HFF-Myc (cell line): ENCODE results near the gene HELZ.

Experiments used
- DNase-seq: peaks from one replicate; pipeline ENCODE4 v3.0.0-alpha.2; 2011; ENCODE audit warnings: low read depth; ENCODE audit errors: extremely low read depth
- H3K4me3 ChIP-seq: replicated peaks from 2 replicates; pipeline ENCODE4 v1.5.1; 2011; ENCODE audit warnings: low read depth, mild to moderate bottlenecking, control low read depth, low read length
- TF ChIP-seq, protein P1 (sequence below): IDR thresholded peaks from 2 replicates; pipeline ENCODE4 v1.5.1; 2012; ENCODE audit warnings: mild to moderate bottlenecking, low read depth, low read length, control low read depth; ENCODE audit errors: missing control alignments

HELZ gene

GRCh38 chr17:67227488-67227887 lies 17.5 kb downstream of the HELZ start:
- TF ChIP-seq, protein P1, sequence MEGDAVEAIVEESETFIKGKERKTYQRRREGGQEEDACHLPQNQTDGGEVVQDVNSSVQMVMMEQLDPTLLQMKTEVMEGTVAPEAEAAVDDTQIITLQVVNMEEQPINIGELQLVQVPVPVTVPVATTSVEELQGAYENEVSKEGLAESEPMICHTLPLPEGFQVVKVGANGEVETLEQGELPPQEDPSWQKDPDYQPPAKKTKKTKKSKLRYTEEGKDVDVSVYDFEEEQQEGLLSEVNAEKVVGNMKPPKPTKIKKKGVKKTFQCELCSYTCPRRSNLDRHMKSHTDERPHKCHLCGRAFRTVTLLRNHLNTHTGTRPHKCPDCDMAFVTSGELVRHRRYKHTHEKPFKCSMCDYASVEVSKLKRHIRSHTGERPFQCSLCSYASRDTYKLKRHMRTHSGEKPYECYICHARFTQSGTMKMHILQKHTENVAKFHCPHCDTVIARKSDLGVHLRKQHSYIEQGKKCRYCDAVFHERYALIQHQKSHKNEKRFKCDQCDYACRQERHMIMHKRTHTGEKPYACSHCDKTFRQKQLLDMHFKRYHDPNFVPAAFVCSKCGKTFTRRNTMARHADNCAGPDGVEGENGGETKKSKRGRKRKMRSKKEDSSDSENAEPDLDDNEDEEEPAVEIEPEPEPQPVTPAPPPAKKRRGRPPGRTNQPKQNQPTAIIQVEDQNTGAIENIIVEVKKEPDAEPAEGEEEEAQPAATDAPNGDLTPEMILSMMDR = no peak
- no peak overlapping the region for H3K4me3 ChIP-seq
- DNase-seq = no peak

DNA sequence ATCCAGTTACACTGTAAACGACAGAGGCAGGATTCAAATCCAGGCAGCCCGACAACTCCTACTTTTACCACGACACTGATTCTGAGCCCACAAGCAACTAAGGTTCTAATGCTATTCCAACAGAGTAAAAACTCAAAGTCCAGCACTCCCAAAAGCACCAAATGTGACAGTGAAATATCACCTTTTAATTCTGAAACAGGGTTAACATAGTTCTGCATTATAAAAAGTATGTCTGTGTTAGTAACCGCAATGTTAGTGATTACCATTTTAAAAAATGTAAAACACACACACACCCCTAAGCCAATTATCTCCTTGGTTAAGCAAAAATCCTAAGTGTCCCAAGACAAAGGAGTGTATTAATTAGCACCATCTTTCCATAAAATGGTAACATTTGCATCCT lies 19.7 kb downstream of the HELZ start:
- TF ChIP-seq, protein P1 = no peak
- no peak for DNase-seq
- H3K4me3 ChIP-seq = no peak overlapping the region

- DNase-seq = no peak
- no peak overlapping the region for H3K4me3 ChIP-seq
- TF ChIP-seq, protein P1 = no peak
Observed at GRCh38 chr17:67224736-67225135, 20.3 kb downstream of the HELZ start.

DNA sequence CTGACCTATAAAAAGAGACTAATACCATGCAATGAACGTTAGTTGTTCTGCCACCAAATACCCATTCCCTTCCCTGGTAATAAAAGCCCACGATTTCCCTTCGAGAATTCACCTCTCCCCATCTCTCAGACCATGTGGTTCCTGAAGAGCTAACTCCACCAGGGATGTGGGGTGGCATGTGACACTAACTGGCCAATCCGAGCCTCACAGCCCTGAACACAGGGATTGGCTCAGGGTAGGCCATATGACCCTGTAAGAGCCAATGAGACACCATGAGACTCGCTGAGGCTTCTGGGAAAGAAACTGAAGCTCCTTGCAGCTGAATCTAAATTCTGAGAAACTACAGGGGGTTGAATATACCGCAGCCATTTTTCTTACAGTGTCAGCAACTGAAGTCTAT lies 21.1 kb downstream of the HELZ start:
- no peak overlapping the region for H3K4me3 ChIP-seq
- no peak for DNase-seq
- TF ChIP-seq, protein P1 = no peak

DNA sequence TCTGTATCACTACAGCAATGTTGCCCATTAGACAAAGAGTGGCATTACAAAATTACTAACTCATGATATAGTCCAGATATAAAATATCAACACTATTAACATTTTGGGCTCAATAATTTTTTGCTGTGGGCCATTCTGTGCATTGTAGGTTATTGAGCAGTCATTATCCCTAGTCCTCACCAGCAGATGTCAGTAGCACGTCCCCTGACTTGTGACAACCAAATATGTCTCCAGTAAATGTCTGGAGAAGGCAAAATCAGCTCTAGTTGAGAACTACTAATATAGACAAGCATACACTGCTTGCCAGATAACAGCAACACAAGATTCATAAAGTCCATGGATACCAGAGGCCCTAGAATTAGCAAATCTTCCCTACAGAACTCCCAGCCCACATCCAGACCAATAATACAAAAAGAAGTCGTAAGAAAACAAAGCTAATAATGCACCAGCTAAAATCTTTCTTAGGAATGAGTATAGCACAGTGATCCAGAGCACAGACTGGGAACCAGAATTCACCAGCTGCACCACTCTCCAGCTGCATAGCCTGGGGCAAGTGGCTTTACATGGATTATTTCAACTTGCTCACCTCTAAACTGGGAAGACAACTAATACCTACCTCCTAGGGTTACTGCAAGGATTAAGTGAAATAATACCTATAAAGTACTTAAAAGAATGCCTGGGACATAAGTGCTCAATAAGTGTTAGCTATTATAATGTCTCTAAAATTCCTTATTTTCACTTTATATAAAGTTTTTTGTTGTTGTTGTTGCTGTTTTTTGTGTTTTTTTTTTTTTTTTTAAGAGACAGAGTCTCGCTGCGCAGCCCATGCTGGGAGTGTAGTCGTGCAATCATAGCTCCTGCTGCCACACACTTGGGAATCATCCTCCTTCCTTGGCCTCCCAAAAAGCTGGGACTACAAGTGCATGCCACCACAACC lies 23.7 kb downstream of the HELZ start:
- no peak for DNase-seq
- TF ChIP-seq, protein P1 = no peak
- no peak overlapping the region for H3K4me3 ChIP-seq

- no peak overlapping the region for H3K4me3 ChIP-seq
- no peak for DNase-seq
- TF ChIP-seq, protein P1 = no peak
Observed at GRCh38 chr17:67218385-67218950, 26.5 kb downstream of the HELZ start.

DNA sequence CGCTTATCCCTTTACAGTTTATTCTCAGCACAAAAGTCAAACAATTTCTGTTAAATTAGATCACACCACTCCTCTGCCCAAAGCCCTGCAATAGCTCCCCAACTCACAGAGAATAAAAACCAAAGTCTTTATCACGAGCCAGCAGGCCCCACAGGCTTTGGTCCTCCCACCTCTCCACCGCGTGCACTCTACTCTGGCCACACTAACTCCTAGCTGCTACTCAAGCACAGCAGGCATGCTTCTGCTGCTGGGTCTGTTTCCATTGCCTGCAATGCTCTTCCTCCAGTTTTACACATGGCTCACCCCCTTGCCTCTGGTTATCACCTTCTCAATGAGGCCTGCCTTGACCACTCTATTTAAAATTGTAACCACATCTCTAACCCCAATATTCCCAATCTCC lies 27.6 kb downstream of the HELZ start:
- DNase-seq = no peak
- no peak overlapping the region for H3K4me3 ChIP-seq
- TF ChIP-seq, protein P1 = no peak
